HepG2 (cell line): ENCODE measurements around the gene FAM50A. TPM values are rescaled to one million over a fixed set of nuclear protein-coding genes. Genes with fewer than 3 reads are reported as not detected.

ENCODE experiments used
- AHR ChIP-seq: IDR thresholded peaks from 2 replicates; pipeline ENCODE4 v1.6.1; 2018; ENCODE audit warnings: missing genetic modification reagents, missing compliant biosample characterization
- ATF7 ChIP-seq, 2 experiments: fragments of 450-650 bp in 1 of 2; sonication (generic) in 1 of 2; formaldehyde crosslinking in 1 of 2; IDR thresholded peaks; 2 replicates each; pipeline versions ENCODE4 v1.4.0 to v1.6.1; 2016 to 2020; ENCODE audit warnings: antibody characterized with exemption in 1 of 2, mild to moderate bottlenecking in 1 of 2, missing genetic modification reagents in 1 of 2
- CCDC6 ChIP-seq: sonication (generic); formaldehyde crosslinking; IDR thresholded peaks from 2 replicates; pipeline ENCODE4 v1.8.1; 2022; ENCODE audit warnings: mild to moderate bottlenecking, missing genetic modification reagents, moderate library complexity
- E2F1 ChIP-seq: sonication (generic); formaldehyde crosslinking; IDR thresholded peaks from 2 replicates; pipeline ENCODE4 v1.5.0; 2020; ENCODE audit warnings: missing genetic modification reagents
- EZH2 ChIP-seq: conservative IDR thresholded peaks from 2 replicates; pipeline ENCODE4 v1.6.1; 2012; ENCODE audit warnings: mild to moderate bottlenecking, low read depth, low read length, moderate library complexity
- FIP1L1 ChIP-seq: fragments of 200-400 bp; formaldehyde crosslinking; IDR thresholded peaks from 2 replicates; pipeline ENCODE4 v1.6.1; 2018; ENCODE audit warnings: low read depth, mild to moderate bottlenecking, low read length, moderate library complexity, borderline replicate concordance; ENCODE audit not compliant: insufficient read depth
- GLMP ChIP-seq: sonication (generic); formaldehyde crosslinking; IDR thresholded peaks from 2 replicates; pipeline ENCODE4 v1.9.0; 2021; ENCODE audit warnings: missing genetic modification reagents, mild to moderate bottlenecking, borderline replicate concordance
- HNRNPUL1 ChIP-seq: fragments of 200-400 bp; formaldehyde crosslinking; IDR thresholded peaks from 2 replicates; pipeline ENCODE4 v1.6.1; 2017; ENCODE audit warnings: low read depth, mild to moderate bottlenecking, low read length, moderate library complexity
- KLF11 ChIP-seq: IDR thresholded peaks from 2 replicates; pipeline ENCODE4 v1.6.1; 2016; ENCODE audit warnings: missing compliant biosample characterization
- MTA1 ChIP-seq: sonication (generic); formaldehyde crosslinking; IDR thresholded peaks from 2 replicates; pipeline ENCODE4 v1.4.0; 2020; ENCODE audit warnings: missing genetic modification reagents, mild to moderate bottlenecking, borderline replicate concordance
- NR1H2 ChIP-seq: sonication (generic); formaldehyde crosslinking; IDR thresholded peaks from 2 replicates; pipeline ENCODE4 v1.8.1; 2022; ENCODE audit warnings: low read depth, missing genetic modification reagents, borderline replicate concordance
- NR2F6 ChIP-seq, 2 experiments: IDR thresholded peaks; 2 replicates each; pipeline ENCODE4 v1.6.1; 2016; ENCODE audit warnings: antibody characterized with exemption in 1 of 2, mild to moderate bottlenecking in 1 of 2
- RFXANK ChIP-seq: IDR thresholded peaks from 2 replicates; pipeline ENCODE4 v1.6.1; 2016
- SIN3A ChIP-seq: IDR thresholded peaks from 2 replicates; pipeline ENCODE4 v1.6.1; 2011; ENCODE audit warnings: low read depth, mild to moderate bottlenecking, control low read depth, low read length, borderline replicate concordance
- SMAD3 ChIP-seq: sonication (generic); formaldehyde crosslinking; IDR thresholded peaks from 2 replicates; pipeline ENCODE4 v1.4.0; 2020; ENCODE audit warnings: missing genetic modification reagents
- SOX13 ChIP-seq, 3 experiments: fragments of 450-650 bp in 1 of 3; sonication (generic) in 1 of 3; formaldehyde crosslinking in 1 of 3; IDR thresholded peaks in 2 of 3; conservative IDR thresholded peaks in 1 of 3; 2 replicates each; pipeline versions ENCODE4 v1.5.0 to v1.6.1; 2016 to 2020; ENCODE audit warnings: antibody characterized with exemption in 1 of 3, mild to moderate bottlenecking in 1 of 3, missing compliant biosample characterization in 1 of 3, missing genetic modification reagents in 1 of 3, moderate library complexity in 1 of 3
- SSRP1 ChIP-seq: IDR thresholded peaks from 2 replicates; pipeline ENCODE4 v1.6.1; 2016; ENCODE audit warnings: control low read depth
- TEF ChIP-seq: sonication (generic); formaldehyde crosslinking; IDR thresholded peaks from 2 replicates; pipeline ENCODE4 v1.5.0; 2020; ENCODE audit warnings: missing genetic modification reagents
- THYN1 ChIP-seq: sonication (generic); formaldehyde crosslinking; IDR thresholded peaks from 2 replicates; pipeline ENCODE4 v1.8.1; 2023; ENCODE audit warnings: low read depth, mild to moderate bottlenecking, moderate library complexity, missing genetic modification reagents, borderline replicate concordance
- TIGD3 ChIP-seq: sonication (generic); formaldehyde crosslinking; IDR thresholded peaks from 2 replicates; pipeline ENCODE4 v1.5.1; 2020; ENCODE audit warnings: mild to moderate bottlenecking, missing genetic modification reagents, borderline replicate concordance
- ZNF547 ChIP-seq: sonication (generic); formaldehyde crosslinking; IDR thresholded peaks from 2 replicates; pipeline ENCODE4 v1.5.1; 2020; ENCODE audit warnings: mild to moderate bottlenecking, missing genetic modification reagents
- ZNF784 ChIP-seq: sonication (generic); formaldehyde crosslinking; IDR thresholded peaks from 2 replicates; pipeline ENCODE4 v1.5.1; 2020; ENCODE audit warnings: missing genetic modification reagents, mild to moderate bottlenecking, borderline replicate concordance
- ZNF879 ChIP-seq: sonication (generic); formaldehyde crosslinking; IDR thresholded peaks from 2 replicates; pipeline ENCODE4 v1.8.1; 2023; ENCODE audit warnings: missing genetic modification reagents
- ZSCAN20 ChIP-seq: sonication (generic); formaldehyde crosslinking; IDR thresholded peaks from 2 replicates; pipeline ENCODE4 v1.4.0; 2020; ENCODE audit warnings: missing genetic modification reagents, mild to moderate bottlenecking, borderline replicate concordance
- polyA plus RNA-seq, 8 experiments: library from polyadenylated mRNA; depleted of rRNA in 3 of 8; stranded (reverse) in 7 of 8; unstranded in 1 of 8; fragments of >200 nt; fragmentation: Illumina TruSeq in 4 of 8; extraction: Trizol in 4 of 8; gene quantifications; 2 replicates each; pipeline versions ENCODE4 v1.2.1 to v1.2.3, GENCODE V29; 2011 to 2016; ENCODE audit warnings: low read depth in 4 of 8, missing spikeins in 1 of 8, mixed read lengths in 1 of 8; ENCODE audit not compliant: insufficient read depth in 1 of 8
- total RNA-seq, 5 experiments: library from RNA; depleted of rRNA; stranded (reverse); fragments of >200 nt; fragmentation: Illumina TruSeq; extraction: Trizol; gene quantifications; 2 replicates each; pipeline ENCODE4 v1.2.3, GENCODE V29; 2016; ENCODE audit warnings: low read depth in 1 of 5

FAM50A gene
- total and polyA plus RNA-seq, 2 of the 13 experiments (the other 11 are each of a cell fraction or from before 2014, with no cell fraction given) = 30.7 to 40.7 TPM

- TF ChIP-seq NR1H2 (CRISPR knock-in tag) (no peak), ATF7 (IDR thresholded peaks at IDR 0.05) (no peak), ATF7 (CRISPR knock-in tag; IDR thresholded peaks at IDR 0.05) (no peak), TEF (no peak), MTA1 (CRISPR knock-in tag) (no peak), CCDC6 (CRISPR knock-in tag) (no peak), SSRP1 (CRISPR knock-in tag) (peak; percentile 67; the same call in 1 of the 2 replicates), HNRNPUL1 (no peak), ZNF879 (CRISPR knock-in tag) (0 out of 2 replicates have a peak, but pooled peaks have one; percentile 40), EZH2 (no peak), ZSCAN20 (CRISPR knock-in tag) (no peak), GLMP (CRISPR knock-in tag) (no peak), SIN3A (peak; percentile 83; the same call in 1 of the 2 replicates), KLF11 (peak; percentile 63), SOX13 (IDR thresholded peaks at IDR 0.05) (no peak), SOX13 (CRISPR knock-in tag; conservative IDR thresholded peaks at IDR 0.05 in 1 of 2, IDR thresholded peaks at IDR 0.05 in 1 of 2) (no peak; a peak in 1 of 4 replicates), ZNF784 (no peak), NR2F6 (IDR thresholded peaks at IDR 0.05) (no peak), NR2F6 (CRISPR knock-in tag; IDR thresholded peaks at IDR 0.05) (no peak), SMAD3 (no peak), E2F1 (no peak; the same call in 1 of the 2 replicates), TIGD3 (CRISPR knock-in tag) (no peak), ZNF547 (no peak), FIP1L1 (no peak), THYN1 (CRISPR knock-in tag) (no peak), AHR (CRISPR knock-in tag) (peak; percentile 22; the same call in 1 of the 2 replicates), RFXANK (CRISPR knock-in tag) (no peak)
Observed at GRCh38 chrX:154397888-154398667, 45.9 kb upstream of the FAM50A start, which contains the start of gene RPL10 (continued).
